ENCODE measurements around the gene DNAJC3. TPM values are rescaled to one million over a fixed set of nuclear protein-coding genes. Genes with fewer than 3 reads are reported as not detected.

DNAJC3 gene
- total and polyA plus RNA-seq, 2 experiments from 2014 or later = 19.5 to 27.5 TPM

- TF ChIP-seq REST (IDR thresholded peaks at IDR 0.05; ENCODE audit: unreplicated experiment) (no peak), NANOG (IDR thresholded peaks at IDR 0.05; ENCODE audit: borderline replicate concordance) (no peak), ZNF462 (CRISPR knock-in tag; IDR thresholded peaks at IDR 0.05) (no peak), JUNB (IDR thresholded peaks at IDR 0.05; ENCODE audit: unreplicated experiment) (no peak), EZH2 (IDR thresholded peaks at IDR 0.05; ENCODE audit: low read depth, unreplicated experiment) (no peak), CTCF (conservative IDR thresholded peaks at IDR 0.05; ENCODE audit: low read depth in 2 of 2) (no peak)
Observed at GRCh38 chr13:95722241-95722640, 45.3 kb downstream of the DNAJC3 start (continued).

All from GM23338 (cell line).